GM20000 (cell line): ENCODE data around the gene SLC4A4.

Experiments
- DNase-seq: peaks from one replicate; pipeline ENCODE4 v3.0.0; 2012; ENCODE audit warnings: low spot score
- TF ChIP-seq, protein P1 (sequence below): IDR thresholded peaks from 2 replicates; pipeline ENCODE4 v1.5.1; 2012; ENCODE audit warnings: mild to moderate bottlenecking, control low read depth; ENCODE audit errors: extremely low read depth, missing control alignments

SLC4A4 gene

DNA sequence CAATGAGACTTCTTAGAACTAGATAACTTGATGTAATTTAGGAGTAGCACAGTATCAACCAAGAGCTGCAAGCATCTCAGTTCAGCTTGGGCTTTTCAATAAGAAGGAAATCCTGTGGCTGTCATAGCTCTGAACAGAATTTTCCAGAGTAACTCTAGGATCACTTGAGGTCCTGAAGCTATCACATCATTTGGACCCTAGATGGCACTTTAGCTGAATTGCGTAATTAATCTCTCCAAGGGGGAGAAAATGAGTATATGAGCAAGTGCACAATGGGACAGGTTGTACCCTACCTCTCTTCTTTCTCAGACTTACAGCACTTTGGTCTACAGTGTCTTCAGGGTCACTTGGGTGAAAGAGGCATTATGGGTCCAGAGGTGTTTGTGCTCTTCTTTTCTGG, 45.2 kb downstream of the SLC4A4 start:
- no peak for DNase-seq
- TF ChIP-seq, protein P1, sequence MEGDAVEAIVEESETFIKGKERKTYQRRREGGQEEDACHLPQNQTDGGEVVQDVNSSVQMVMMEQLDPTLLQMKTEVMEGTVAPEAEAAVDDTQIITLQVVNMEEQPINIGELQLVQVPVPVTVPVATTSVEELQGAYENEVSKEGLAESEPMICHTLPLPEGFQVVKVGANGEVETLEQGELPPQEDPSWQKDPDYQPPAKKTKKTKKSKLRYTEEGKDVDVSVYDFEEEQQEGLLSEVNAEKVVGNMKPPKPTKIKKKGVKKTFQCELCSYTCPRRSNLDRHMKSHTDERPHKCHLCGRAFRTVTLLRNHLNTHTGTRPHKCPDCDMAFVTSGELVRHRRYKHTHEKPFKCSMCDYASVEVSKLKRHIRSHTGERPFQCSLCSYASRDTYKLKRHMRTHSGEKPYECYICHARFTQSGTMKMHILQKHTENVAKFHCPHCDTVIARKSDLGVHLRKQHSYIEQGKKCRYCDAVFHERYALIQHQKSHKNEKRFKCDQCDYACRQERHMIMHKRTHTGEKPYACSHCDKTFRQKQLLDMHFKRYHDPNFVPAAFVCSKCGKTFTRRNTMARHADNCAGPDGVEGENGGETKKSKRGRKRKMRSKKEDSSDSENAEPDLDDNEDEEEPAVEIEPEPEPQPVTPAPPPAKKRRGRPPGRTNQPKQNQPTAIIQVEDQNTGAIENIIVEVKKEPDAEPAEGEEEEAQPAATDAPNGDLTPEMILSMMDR = no peak

DNA sequence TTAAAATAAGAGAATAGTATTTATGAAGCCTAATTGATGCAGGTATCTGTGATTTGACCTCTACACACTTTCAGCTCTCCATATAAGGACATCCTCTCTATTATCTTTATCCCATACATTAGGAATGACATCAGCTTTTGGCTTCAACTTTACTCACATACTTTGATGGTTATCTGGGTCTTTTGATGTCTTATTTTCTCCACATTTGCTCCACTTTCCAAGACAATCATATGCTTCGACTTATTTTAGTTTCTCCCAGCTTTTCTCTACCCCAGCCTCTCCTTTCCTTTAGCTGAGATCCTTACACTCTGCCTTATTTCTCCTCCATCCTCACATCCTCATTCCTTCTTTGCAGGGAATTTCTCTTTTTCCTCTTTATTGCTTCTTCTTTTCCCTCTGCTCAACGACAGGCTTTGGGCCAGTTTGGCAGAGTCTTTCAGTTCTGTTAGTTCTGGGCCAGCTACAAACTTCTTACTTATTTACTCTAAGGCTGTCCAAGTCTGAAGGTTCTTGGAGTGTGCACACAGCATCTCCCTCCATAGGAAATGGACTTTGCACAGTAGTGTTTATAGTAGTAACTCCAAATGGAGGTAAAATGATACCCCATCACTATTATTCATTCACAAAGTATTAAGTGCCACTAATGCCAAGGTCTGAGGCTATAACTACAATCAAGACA, 50.5 kb downstream of the SLC4A4 start:
- no peak for DNase-seq
- TF ChIP-seq, protein P1 = no peak

- TF ChIP-seq, protein P1 = no peak
- DNase-seq = no peak
These were observed 53.3 kb downstream of the SLC4A4 start for GRCh38 chr4:71392109-71392508.

DNA sequence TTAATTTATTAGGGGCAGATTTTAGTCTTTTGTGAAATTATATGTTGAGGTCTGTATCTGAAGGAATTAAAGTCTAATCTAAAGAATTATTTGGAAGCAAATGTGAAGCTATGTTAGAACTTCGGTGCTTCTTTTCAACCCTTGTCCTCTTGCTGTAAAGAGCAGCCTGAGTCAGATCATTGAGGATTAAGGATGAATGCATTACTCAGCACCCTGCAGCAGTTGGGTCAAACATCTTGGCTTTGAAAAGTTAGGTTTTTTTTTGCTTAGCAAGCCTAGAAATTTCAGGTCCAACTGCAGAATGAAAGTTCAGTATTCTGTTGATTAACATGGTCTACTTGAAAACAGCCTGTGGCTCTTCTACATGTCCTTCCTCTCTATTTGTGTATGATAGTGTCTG, 57.6 kb downstream of the SLC4A4 start:
- TF ChIP-seq, protein P1 = no peak
- no peak for DNase-seq

DNA sequence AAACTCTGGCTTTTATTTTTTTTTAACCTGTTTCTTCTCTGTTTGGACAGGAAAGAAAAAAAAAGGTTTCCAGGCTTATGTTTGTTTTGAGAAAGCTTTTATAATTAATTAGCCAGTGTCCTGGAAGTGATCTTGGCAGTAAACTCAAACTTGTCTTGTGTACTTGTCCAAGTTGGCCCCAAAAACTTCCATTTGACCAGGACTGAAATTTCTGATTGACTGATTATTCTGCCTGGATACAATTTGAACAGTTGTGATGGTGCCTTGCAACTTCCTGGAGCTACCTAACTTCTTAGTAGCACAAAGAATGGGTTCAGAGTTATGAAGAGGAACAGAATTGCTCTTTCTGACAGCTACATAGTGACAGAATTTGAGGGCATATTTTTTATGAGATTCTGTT, 62.0 kb downstream of the SLC4A4 start:
- no peak for DNase-seq
- TF ChIP-seq, protein P1 = no peak

DNA sequence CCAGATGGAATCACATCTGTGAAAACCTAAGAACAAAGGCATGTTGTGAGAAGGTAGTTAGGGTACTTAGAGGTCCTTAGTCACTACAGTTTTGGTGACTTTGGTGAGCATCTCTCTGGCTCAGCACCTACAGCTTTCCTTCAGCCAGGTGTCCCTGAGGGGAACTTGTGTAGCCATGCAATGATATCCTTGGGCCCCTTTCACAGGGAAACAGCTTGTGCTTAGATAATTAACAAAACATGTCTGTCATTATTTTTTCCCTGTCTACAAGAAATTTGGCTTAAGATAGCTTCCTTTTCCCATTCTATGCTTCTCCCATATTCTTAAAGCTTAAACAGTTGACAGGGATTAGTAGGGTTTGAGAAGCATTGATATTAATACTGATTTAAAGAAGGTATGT, 63.8 kb downstream of the SLC4A4 start:
- no peak for DNase-seq
- TF ChIP-seq, protein P1 = no peak

DNA sequence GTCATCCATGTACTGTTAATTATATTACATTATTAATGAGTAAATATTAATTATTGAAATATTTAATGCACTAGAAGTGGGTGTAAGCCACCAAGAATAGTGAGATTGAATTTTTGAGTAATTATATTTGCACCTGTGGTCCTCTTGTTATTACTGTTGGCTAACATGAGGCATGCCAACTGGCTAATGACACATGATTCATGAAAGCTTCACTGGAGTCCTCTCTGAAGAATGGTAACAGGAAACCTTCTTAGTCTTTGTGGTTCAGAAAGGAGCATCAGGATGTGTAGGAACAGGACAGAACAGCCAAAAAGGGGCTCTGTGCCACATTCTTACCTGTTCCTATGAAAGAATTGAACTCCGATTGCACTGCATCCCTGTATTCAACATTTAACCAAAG, 65.2 kb downstream of the SLC4A4 start:
- TF ChIP-seq, protein P1 = no peak

More for the DNA sequence above, 65.2 kb downstream of the SLC4A4 start:
- DNase-seq = no peak
